PC-3 (cell line): Measurements from ENCODE around the gene LMO7.

Experiments used
- EZH2 ChIP-seq: fragments of 300-600 bp; sonication (generic); IDR thresholded peaks from one replicate; pipeline ENCODE4 v1.6.1; 2017; ENCODE audit warnings: antibody characterized with exemption, mild to moderate bottlenecking, low read length; ENCODE audit not compliant: unreplicated experiment
- TF ChIP-seq, protein P1 (sequence below): fragments of 300-600 bp; sonication (generic); conservative IDR thresholded peaks from 2 replicates; pipeline ENCODE4 v1.5.1; 2017; ENCODE audit warnings: antibody characterized with exemption, low read depth, mild to moderate bottlenecking, low read length

DNA sequence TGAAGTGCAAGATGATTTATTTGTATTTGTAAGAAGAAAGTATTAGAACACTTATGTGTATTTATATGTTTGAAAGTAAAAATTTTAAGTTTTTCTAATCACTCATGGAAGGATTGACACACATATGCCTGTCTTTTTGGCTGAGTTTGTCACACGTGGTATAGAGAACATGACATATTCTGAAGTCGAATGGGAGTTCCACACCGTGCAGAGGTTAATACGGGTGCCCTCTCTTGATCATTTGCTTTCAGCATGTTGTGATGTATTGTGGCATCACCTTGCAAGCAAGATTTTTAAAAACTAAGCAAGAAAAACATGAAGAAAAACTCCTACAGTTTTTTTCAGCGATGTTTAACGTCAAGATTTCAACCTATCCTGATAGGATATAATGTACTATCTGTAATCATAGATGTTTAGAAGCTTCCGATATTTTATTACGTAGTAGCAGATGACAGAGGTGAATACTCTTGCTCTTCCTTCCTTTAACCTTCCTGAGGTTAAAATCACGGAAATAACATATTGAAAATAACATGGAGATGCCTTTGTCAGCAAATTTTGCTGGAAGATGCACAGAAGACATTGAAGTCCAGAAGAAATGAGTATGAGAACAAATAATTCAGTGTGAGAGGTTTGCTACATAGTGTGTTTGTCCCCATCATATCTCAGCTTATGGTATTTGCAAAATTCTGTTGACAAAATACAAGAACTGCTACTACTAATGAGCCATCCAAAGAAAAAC, 231.4 kb downstream of the LMO7 start:
- TF ChIP-seq, protein P1, sequence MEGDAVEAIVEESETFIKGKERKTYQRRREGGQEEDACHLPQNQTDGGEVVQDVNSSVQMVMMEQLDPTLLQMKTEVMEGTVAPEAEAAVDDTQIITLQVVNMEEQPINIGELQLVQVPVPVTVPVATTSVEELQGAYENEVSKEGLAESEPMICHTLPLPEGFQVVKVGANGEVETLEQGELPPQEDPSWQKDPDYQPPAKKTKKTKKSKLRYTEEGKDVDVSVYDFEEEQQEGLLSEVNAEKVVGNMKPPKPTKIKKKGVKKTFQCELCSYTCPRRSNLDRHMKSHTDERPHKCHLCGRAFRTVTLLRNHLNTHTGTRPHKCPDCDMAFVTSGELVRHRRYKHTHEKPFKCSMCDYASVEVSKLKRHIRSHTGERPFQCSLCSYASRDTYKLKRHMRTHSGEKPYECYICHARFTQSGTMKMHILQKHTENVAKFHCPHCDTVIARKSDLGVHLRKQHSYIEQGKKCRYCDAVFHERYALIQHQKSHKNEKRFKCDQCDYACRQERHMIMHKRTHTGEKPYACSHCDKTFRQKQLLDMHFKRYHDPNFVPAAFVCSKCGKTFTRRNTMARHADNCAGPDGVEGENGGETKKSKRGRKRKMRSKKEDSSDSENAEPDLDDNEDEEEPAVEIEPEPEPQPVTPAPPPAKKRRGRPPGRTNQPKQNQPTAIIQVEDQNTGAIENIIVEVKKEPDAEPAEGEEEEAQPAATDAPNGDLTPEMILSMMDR, result no peak
- no peak for TF ChIP-seq EZH2
